ENCODE measurements around the gene DSTN. TPM values are rescaled to one million over a fixed set of nuclear protein-coding genes. Genes with fewer than 3 reads are reported as not detected.

DSTN gene
- total RNA-seq, 4 donors from 2014 or later: 280 to 589 (median 373) TPM

DNA sequence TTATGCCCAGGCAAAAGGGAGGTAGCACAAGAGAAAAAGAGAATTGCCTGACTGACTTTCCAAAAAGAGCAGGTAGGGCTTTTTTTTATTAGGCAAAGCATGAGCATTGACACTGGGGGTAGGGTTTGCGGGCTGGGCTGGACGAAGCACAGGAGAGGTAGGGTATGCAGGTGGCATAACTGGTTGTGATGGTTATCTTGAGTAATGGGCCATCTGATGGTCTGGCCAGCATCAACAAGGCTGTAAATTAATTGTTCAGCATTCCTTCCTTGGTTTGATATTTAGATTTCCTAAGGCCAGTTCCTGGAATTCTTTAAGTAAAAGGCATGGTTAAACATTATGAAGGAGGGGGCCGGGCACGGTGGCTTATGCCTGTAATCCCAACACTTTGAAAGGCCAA, 24.7 kb upstream of the DSTN start:
- intact Hi-C loops (cut with DNase I; ENCODE audit: low total_unique reads) (no loop called here), in situ Hi-C loops (cut with MboI; ENCODE audit: low pct_ligation_motif_present in 1 of 4, low pct_unique_long_range_greater_than_20kb in 1 of 4, low sequenced_read_pairs in 3 of 4) (loop anchor here in 2 of 4 donors (25.0 kb wide), 2 partner anchors 92 to 342 kb away; no protein-coding TSS in a partner anchor)
- WGBS, 2 donors (ENCODE audit: low coverage in 1 of 2): 73 to 81% methylated on average over 4 of the region's 4 CpGs
- Histone ChIP-seq H3K4me3 (no peak overlapping the region), H3K27me3 (no peaks in the 10 kb centered on the region), H3K4me1 (peaks cover 0 to 12% (median 7%) of the 10 kb centered on the region in 4 donors), H3K36me3 (no peaks in the 10 kb centered on the region), H3K9me3 (no peaks in the 10 kb centered on the region), H3K27ac (peak overlapping the region in 2 of 4 donors; percentile 69 to 79)
- DNase-seq: no peak
- TF ChIP-seq EP300 (IDR thresholded peaks at IDR 0.05; ENCODE audit: low read depth) (no peak), POLR2AphosphoS5 (IDR thresholded peaks at IDR 0.05) (no peak), POLR2A (IDR thresholded peaks at IDR 0.05) (no peak)
- TF ChIP-seq, protein P1, sequence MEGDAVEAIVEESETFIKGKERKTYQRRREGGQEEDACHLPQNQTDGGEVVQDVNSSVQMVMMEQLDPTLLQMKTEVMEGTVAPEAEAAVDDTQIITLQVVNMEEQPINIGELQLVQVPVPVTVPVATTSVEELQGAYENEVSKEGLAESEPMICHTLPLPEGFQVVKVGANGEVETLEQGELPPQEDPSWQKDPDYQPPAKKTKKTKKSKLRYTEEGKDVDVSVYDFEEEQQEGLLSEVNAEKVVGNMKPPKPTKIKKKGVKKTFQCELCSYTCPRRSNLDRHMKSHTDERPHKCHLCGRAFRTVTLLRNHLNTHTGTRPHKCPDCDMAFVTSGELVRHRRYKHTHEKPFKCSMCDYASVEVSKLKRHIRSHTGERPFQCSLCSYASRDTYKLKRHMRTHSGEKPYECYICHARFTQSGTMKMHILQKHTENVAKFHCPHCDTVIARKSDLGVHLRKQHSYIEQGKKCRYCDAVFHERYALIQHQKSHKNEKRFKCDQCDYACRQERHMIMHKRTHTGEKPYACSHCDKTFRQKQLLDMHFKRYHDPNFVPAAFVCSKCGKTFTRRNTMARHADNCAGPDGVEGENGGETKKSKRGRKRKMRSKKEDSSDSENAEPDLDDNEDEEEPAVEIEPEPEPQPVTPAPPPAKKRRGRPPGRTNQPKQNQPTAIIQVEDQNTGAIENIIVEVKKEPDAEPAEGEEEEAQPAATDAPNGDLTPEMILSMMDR (IDR thresholded peaks at IDR 0.05): no peak

DNA sequence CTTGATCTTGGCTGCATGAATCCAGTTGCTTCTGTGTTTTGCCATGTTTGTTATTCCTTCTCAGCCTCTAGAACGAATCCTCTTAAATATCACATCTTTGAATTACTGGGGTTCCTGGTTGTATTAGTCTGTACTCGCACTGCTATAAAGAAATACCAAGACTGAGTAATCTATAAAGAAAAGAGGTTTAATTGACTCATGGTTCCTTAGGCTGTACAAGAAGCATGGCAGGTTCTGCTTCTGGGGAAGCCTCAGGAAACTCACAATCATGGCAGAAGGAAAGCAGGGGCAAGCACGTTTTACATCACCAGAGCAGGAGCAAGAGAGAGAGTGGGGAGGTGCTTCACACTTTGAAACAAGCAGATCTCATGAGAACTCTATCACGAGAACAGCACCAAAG, 20.7 kb upstream of the DSTN start:
- Histone ChIP-seq H3K27ac (no peak overlapping the region), H3K4me3 (no peak overlapping the region), H3K36me3 (no peaks in the 10 kb centered on the region), H3K9me3 (no peaks in the 10 kb centered on the region), H3K4me1 (peaks cover 0 to 4% (median 2%) of the 10 kb centered on the region in 4 donors), H3K27me3 (no peaks in the 10 kb centered on the region)
- intact Hi-C loops (cut with DNase I; ENCODE audit: low total_unique reads) (no loop called here), in situ Hi-C loops (cut with MboI; ENCODE audit: low pct_ligation_motif_present in 1 of 4, low pct_unique_long_range_greater_than_20kb in 1 of 4, low sequenced_read_pairs in 3 of 4) (loop anchor here in 2 of 4 donors (25.0 kb wide), 2 partner anchors 88 to 338 kb away; no protein-coding TSS in a partner anchor)
- no peak for DNase-seq
- TF ChIP-seq POLR2A (IDR thresholded peaks at IDR 0.05): no peak
- 70 to 89% methylated on average over 3 to 4 of the region's 4 CpGs for WGBS, 2 donors (ENCODE audit: low coverage in 1 of 2)

DNA sequence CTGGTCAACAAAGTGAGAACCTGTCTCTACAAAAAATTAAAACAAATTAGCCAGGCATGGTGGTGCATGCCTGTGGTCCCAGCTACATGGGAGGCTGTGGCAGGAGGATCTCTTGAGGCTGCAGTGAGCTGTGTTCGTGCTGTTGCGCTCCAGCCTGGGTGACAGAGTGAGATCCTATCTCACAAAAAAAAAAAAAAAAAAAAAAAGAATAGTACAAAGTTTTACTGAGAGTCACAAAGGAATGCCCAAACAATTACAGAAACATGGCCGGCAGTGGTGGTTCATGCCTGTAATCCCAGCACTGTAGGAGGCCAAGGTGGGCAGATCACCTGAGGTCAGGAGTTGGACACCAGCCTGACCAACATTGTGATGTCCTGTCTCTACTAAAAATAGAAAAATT, 14.8 kb upstream of the DSTN start:
- DNase-seq: no peak
- Histone ChIP-seq H3K27ac (peak overlapping the region in 3 of 4 donors; percentile 52 to 98 (median 85)), H3K4me3 (no peak overlapping the region), H3K36me3 (no peaks in the 10 kb centered on the region), H3K9me3 (no peaks in the 10 kb centered on the region), H3K4me1 (peaks cover 13 to 35% (median 25%) of the 10 kb centered on the region in 4 donors), H3K27me3 (no peaks in the 10 kb centered on the region)
- in situ Hi-C loops (cut with MboI; ENCODE audit: low pct_ligation_motif_present in 1 of 4, low pct_unique_long_range_greater_than_20kb in 1 of 4, low sequenced_read_pairs in 3 of 4): no loop called here
- 79 to 93% methylated on average over 3 of the region's 3 CpGs for WGBS, 2 donors (ENCODE audit: low coverage in 1 of 2)
- intact Hi-C loops (cut with DNase I; ENCODE audit: low total_unique reads): no loop called here
- TF ChIP-seq, protein P1 (IDR thresholded peaks at IDR 0.05): no peak
- TF ChIP-seq POLR2AphosphoS5 (IDR thresholded peaks at IDR 0.05) (no peak), EP300 (IDR thresholded peaks at IDR 0.05; ENCODE audit: low read depth) (no peak), POLR2A (IDR thresholded peaks at IDR 0.05) (no peak)

DNA sequence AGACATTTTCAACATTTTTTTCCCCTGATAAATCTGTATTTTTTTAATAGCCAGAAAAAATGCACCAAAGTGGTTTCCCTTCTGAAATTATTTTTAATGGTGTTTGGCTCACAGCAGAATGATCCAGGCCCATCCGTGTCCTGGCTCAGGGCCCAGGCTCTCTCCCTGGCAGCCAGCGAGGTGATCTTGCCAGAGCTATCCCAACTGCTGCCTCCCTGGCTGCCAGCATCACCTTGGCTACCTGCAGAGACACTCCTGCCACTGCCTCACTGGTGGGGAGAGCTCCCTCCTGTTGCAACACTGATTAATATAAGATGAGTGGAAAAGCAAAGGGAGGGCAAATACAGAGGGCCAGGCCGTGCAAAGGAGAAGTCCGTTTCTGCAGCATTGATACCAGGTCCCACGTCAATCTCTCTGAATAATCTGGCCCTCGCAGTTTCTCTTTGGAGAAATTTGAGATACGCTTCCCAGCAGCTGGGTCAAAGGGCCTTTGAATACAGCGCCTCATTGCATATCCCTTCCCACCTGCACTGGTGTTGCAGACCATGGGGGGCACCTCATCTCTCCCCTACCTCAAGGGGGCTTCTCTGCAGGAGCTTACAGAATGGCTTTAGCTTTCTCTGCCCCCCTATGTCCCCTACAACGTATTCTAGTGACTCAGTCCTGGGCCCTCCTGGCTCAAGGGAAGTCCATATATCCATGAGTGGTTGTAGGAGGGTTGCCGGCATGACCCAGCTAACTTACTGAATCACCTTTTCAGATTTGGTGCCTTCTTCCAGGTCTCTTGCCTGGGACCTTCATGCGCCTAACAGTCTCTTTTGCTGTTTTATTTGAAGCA, 12.8 kb upstream of the DSTN start:
- Histone ChIP-seq H3K36me3 (no peaks in the 10 kb centered on the region), H3K4me1 (peaks cover 13 to 35% (median 25%) of the 10 kb centered on the region in 4 donors), H3K27ac (peak overlapping the region; percentile 85 to 98 (median 88)), H3K27me3 (no peaks in the 10 kb centered on the region), H3K4me3 (no peak overlapping the region), H3K9me3 (no peaks in the 10 kb centered on the region)
- peak; percentile 73 for DNase-seq
- intact Hi-C loops (cut with DNase I; ENCODE audit: low total_unique reads) (no loop called here), in situ Hi-C loops (cut with MboI; ENCODE audit: low pct_ligation_motif_present in 1 of 4, low pct_unique_long_range_greater_than_20kb in 1 of 4, low sequenced_read_pairs in 3 of 4) (no loop called here)
- TF ChIP-seq POLR2AphosphoS5 (IDR thresholded peaks at IDR 0.05) (peak in 2 of 3 donors; percentile 41 to 44), EP300 (IDR thresholded peaks at IDR 0.05; ENCODE audit: low read depth) (no peak)
- WGBS, 2 donors (ENCODE audit: low coverage in 1 of 2): 39 to 62% methylated on average over 2 to 11 of the region's 11 CpGs

DNA sequence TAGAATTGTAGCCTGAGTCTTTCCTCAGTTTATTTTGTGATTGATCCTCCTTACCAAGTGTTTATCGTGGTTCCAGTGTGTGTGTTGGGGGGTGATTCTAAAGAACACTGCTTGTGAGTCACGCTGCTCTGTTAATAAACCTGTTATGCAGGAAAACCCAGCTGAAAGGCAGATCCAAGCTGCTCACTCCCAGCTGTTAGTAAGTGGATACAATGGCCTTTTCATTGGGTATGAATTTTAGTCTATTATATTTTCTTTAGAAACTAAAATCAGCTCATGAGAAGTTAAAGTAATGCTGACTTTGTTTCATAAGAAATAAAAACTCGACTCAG, 12.2 kb upstream of the DSTN start:
- intact Hi-C loops (cut with DNase I; ENCODE audit: low total_unique reads): no loop called here
- Histone ChIP-seq H3K27me3 (no peaks in the 10 kb centered on the region), H3K4me1 (peaks cover 13 to 35% (median 25%) of the 10 kb centered on the region in 4 donors), H3K9me3 (no peaks in the 10 kb centered on the region), H3K4me3 (no peak overlapping the region), H3K27ac (peak overlapping the region; percentile 85 to 98 (median 88)), H3K36me3 (no peaks in the 10 kb centered on the region)
- in situ Hi-C loops (cut with MboI; ENCODE audit: low pct_ligation_motif_present in 1 of 4, low pct_unique_long_range_greater_than_20kb in 1 of 4, low sequenced_read_pairs in 3 of 4): no loop called here
- TF ChIP-seq, protein P1 (IDR thresholded peaks at IDR 0.05): no peak
- TF ChIP-seq EP300 (IDR thresholded peaks at IDR 0.05; ENCODE audit: low read depth): no peak
- TF ChIP-seq POLR2A (IDR thresholded peaks at IDR 0.05): no peak
- TF ChIP-seq POLR2AphosphoS5 (IDR thresholded peaks at IDR 0.05): no peak
- 16 to 31% methylated on average over 3 of the region's 3 CpGs for WGBS, 2 donors (ENCODE audit: low coverage in 1 of 2)
- DNase-seq: peak; percentile 37

Measured in transverse colon (tissue), 4 donors.